GM12872 (cell line): Measurements from ENCODE around the gene CSAG2.
"Not testable (repeated sequence)": the region's sequence is repeated elsewhere in the genome, so short reads cannot be mapped to it uniquely, and the experiment has no call there.

ENCODE experiments used
- CTCF ChIP-seq: IDR thresholded peaks from 3 replicates; pipeline ENCODE4 v1.5.1; 2011; ENCODE audit warnings: low read depth, mild to moderate bottlenecking, low read length, moderate library complexity; ENCODE audit not compliant: insufficient read depth

Gene CSAG2

DNA sequence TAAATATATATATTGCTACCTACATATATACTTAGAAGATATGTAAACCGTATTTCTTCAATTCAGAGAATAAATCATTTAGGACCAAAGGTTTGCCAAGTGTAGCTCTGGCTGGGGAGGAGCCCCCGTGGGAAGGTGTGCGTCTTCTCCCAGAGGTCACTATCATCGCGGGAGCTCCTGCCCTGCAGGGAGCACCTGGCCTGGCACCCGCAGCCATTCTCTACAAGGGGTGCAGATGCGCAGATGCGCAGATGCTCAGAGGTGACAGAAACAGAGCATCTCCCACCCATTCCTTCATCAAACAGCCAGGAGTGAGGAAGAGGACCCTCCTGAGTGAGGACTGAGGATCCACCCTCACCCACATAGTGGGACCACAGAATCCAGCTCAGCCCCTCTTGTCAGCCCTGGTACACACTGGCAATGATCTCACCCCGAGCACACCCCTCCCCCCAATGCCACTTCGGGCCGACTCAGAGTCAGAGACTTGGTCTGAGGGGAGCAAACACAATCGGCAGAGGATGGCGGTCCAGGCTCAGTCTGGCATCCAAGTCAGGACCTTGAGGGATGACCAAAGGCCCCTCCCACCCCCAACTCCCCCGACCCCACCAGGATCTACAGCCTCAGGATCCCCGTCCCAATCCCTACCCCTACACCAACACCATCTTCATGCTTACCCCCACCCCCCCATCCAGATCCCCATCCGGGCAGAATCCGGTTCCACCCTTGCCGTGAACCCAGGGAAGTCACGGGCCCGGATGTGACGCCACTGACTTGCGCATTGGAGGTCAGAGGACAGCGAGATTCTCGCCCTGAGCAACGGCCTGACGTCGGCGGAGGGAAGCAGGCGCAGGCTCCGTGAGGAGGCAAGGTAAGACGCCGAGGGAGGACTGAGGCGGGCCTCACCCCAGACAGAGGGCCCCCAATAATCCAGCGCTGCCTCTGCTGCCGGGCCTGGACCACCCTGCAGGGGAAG lies 5.0 kb upstream of the CSAG2 start, which contains the start of gene MAGEA2B:
TSS of gene MAGEA2B (plus strand) at position 814 of the 973 bp plus-strand sequence. CDS start 2,479 bp downstream, outside the sequence.
- not testable (repeated sequence) for TF ChIP-seq CTCF

DNA sequence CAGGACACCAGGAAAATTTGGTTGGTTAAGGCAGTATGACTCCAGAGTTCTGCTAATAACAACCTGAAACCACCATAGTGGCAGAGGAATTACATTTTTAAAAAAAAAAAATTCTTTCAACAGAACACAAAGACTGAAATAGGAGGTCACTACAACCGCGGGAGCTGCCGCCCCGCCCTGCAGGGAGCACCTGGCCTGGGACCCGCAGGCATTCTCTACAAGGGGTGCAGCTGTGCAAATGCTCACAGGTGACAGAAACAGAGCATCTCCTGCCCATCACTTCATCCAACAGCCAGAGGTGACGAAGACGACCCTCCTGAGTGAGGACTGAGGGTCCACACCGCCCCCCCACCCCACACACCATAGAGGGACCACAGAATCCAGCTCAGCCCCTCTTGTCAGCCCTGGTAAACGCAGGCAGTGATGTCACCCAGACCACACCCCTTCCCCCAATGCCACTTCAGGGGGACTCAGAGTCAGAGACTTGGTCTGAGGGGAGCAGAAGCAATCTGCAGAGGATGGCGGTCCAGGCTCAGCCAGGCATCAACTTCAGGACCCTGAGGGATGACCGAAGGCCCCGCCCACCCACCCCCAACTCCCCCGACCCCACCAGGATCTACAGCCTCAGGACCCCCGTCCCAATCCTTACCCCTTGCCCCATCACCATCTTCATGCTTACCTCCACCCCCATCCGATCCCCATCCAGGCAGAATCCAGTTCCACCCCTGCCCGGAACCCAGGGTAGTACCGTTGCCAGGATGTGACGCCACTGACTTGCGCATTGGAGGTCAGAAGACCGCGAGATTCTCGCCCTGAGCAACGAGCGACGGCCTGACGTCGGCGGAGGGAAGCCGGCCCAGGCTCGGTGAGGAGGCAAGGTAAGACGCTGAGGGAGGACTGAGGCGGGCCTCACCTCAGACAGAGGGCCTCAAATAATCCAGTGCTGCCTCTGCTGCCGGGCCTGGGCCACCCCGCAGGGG lies 10.8 kb downstream of the CSAG2 start, which contains the start of gene MAGEA3:
TSS of gene MAGEA3 (plus strand) at position 843 of the 980 bp plus-strand sequence. CDS start 2,039 bp downstream, outside the sequence.
- TF ChIP-seq CTCF: not testable (repeated sequence)

DNA sequence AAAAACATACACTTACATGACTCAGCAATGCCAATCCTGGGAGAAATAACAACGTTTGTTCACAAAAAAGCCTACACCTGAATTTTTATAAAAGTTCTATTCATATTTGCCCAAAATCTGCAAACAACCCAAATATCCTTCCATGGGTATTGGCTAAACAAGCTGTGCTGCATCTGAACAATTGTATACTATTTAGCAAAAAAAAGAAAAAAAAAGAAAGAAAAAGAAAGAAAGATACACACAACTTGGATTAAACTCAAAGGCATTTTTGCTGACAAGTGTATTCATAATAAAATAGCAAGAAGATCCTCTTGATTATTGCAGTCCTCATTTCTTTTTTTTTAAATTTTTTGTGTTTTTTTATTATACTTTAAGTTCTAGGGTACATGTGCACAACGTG lies 34.9 kb downstream of the CSAG2 start:
- no peak for TF ChIP-seq CTCF

GRCh38 chrX:152663086-152663485 lies 46.0 kb downstream of the CSAG2 start:
- TF ChIP-seq CTCF: no peak

GRCh38 chrX:152658302-152658701 lies 50.8 kb downstream of the CSAG2 start:
- no peak for TF ChIP-seq CTCF
